Endothelial cell of umbilical vein (primary cell): Measurements from ENCODE around the gene OTUB1.

Experiments
- CTCF ChIP-seq, 2 donors: IDR thresholded peaks; 1 replicate in 1 of 2; 2 replicates in 1 of 2; pipeline ENCODE4 v1.5.1; 2011; ENCODE audit warnings: low read length in 2 of 2, mild to moderate bottlenecking in 2 of 2, moderate library complexity in 2 of 2, control low read depth in 1 of 2, inconsistent platforms in 1 of 2, low read depth in 1 of 2; ENCODE audit not compliant: insufficient read depth in 1 of 2; ENCODE audit errors: extremely low read depth in 1 of 2
- EZH2 ChIP-seq: IDR thresholded peaks from 2 replicates; pipeline ENCODE4 v1.6.1; 2012; ENCODE audit warnings: borderline replicate concordance, low read depth, mild to moderate bottlenecking, moderate library complexity, low read length, inconsistent platforms; ENCODE audit not compliant: severe bottlenecking
- FOS ChIP-seq: IDR thresholded peaks from 2 replicates; pipeline ENCODE4 v1.6.1; 2011; ENCODE audit warnings: mild to moderate bottlenecking, low read length, moderate library complexity, borderline replicate concordance; ENCODE audit not compliant: insufficient read depth
- POLR2A ChIP-seq: IDR thresholded peaks from 2 replicates; pipeline ENCODE4 v1.6.1; 2012; ENCODE audit warnings: low read depth, mild to moderate bottlenecking, control low read depth, low read length
- POLR2AphosphoS5 ChIP-seq: IDR thresholded peaks from 2 replicates; pipeline ENCODE4 v1.6.1; 2012; ENCODE audit warnings: low read depth, mild to moderate bottlenecking, control low read depth, low read length, moderate library complexity; ENCODE audit not compliant: insufficient read depth
- TF ChIP-seq, protein P1 (sequence below): IDR thresholded peaks from 2 replicates; pipeline ENCODE4 v1.6.1; 2011; ENCODE audit not compliant: insufficient read depth, insufficient read length

DNA sequence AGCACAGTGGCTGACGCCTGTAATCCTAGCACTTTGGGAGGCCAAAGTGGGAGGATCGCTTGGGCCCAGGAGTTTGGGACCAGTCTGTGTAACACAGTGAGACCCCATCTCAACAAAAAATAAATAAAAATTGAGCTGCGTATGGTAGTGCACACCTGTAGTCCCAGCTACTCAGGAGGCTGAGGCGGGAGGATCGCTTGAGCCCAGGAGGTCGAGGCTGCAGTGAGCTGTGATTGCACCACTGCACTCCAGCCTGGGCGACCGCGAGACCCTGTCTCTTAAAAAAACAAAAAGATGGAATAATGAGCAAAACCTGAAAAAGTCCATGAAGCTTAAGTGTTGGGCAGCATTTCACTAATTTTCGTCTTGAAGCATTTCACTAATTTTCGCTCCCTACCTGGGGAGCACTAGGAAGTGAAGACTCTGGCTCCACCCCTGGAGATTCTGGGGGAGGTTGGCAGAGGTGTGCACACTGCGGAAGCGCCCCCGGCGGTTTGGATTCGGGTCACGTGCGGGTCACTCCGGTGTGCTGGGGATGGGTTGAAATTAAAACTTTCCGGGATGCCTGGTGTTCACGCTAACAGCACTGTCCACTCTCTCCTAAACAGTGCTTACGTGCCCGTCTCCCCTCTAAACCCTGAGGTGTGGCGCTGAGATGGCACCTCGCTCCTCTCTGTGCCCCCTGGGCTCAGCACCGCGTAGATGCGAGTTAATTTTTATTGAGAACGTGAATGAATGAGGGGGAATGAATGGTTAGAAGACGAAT is 48.3 kb upstream of the OTUB1 start:
- TF ChIP-seq CTCF (IDR thresholded peaks at IDR 0.05; ENCODE audit: extremely low read depth in 1 of 2, insufficient read depth in 1 of 2, low read depth in 1 of 2, low read length in 2 of 2) = no peak
- no peak for TF ChIP-seq POLR2A
- TF ChIP-seq, protein P1, sequence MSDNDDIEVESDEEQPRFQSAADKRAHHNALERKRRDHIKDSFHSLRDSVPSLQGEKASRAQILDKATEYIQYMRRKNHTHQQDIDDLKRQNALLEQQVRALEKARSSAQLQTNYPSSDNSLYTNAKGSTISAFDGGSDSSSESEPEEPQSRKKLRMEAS = no peak
- TF ChIP-seq EZH2 = no peak
- no peak for TF ChIP-seq POLR2AphosphoS5
- TF ChIP-seq FOS = no peak
